Measurements from ENCODE around the gene MADCAM1. TPM values are rescaled to one million over a fixed set of nuclear protein-coding genes. Genes with fewer than 3 reads are reported as not detected.

MADCAM1 gene
- polyA plus RNA-seq, 4 donors: 2.8 to 5.8 (median 4.5) TPM

DNA sequence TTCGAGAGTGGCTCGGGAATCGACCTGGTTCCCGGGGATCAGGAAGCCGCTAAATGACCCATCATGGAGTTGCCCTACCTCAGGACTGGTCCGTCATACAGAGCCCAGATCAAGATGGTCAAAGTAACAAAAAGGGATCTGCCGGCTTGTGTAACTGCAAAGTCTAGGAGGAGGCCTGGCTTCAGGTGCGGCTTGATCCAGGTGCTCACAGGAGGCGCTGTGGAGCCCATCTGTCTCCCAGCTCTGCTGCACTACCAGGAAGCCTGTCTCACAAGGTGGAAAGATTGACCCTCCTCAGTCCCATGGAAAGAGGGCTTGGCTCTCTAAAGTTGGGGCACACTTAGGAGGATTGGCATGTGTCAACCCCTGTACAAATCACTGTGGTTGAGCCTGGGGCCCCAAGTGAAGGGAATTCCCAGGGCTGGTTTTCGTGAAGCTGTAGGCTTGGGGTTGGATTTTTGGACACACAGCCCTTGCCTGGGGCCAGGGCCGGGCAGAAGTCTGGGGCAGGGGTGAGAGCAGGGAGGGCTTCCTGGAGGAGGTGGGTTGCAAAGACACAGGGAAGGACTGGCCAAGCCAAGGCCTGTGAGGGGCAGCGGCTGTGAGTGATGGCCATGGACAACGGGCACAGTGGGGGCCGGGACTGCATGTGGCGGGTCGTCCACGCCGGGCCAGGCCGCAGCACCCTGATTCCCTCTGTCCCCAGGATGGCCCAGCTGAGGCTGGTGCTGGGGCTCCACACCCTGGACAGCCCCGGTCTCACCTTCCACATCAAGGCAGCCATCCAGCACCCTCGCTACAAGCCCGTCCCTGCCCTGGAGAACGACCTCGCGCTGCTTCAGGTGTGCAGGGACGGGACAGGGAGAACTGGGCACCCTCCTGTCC is 51.8 kb downstream of the MADCAM1 start:
- no peak for DNase-seq (ENCODE audit: low read depth in 4 of 4, low spot score in 3 of 4)

DNA sequence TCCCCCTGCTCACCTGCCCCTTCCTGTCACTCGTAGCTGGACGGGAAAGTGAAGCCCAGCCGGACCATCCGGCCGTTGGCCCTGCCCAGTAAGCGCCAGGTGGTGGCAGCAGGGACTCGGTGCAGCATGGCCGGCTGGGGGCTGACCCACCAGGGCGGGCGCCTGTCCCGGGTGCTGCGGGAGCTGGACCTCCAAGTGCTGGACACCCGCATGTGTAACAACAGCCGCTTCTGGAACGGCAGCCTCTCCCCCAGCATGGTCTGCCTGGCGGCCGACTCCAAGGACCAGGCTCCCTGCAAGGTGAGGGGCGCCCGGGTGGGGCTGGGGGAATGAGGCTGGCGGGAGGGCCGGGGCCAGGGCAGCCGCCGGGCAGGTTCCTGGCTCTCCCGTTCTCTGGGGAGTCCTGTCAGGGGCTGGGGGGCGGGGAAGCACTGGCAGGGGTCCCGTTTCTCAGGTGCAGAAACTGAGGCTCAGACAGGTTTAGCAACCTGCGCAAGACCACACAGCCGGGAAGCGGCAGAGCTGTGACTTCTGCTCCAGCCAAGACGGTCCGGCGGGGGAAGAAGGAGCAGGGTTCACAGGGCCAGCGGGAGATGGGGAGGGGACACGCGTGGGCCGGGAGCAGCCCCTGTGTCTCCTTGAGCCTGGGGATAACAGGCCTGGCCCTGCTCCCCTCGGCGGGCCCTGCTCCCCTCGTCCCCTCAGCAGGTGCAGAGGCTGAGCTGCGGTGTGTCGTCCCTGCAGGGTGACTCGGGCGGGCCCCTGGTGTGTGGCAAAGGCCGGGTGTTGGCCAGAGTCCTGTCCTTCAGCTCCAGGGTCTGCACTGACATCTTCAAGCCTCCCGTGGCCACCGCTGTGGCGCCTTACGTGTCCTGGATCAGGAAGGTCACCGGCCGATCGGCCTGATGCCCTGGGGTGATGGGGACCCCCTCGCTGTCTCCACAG is 52.9 kb downstream of the MADCAM1 start:
- no peak for DNase-seq (ENCODE audit: low read depth in 4 of 4, low spot score in 3 of 4)

DNA sequence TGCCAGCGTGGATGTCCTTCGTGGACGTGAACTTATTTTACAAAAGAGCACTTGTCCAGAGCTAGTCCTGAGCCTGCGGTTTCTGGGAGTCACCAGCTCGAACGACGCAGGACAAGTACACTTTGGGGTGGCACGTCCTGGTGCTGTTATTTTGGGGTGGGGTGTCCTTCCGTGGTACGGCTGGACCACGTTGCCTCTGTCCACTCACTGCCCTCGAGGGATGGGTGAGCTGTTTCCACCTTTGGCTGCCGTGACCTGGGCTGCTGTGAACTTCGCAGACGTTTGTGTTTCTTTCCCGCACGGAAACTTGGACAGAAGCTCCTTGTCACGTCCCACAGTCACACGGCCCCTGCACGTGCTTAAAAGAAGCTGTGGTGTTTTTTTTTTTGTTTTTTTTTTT is 58.5 kb downstream of the MADCAM1 start:
- DNase-seq (ENCODE audit: low read depth in 4 of 4, low spot score in 3 of 4): no peak

Other genes starting within 250 kb of the MADCAM1 start
- gene PLPP2, start 205.1 kb upstream of the MADCAM1 start, polyA plus RNA-seq (ENCODE audit: insufficient read length in 4 of 4): 1 to 10 TPM; 1.2 to 4.4 (median 3.0) TPM
- gene MIER2, start 151.7 kb upstream of the MADCAM1 start, polyA plus RNA-seq (ENCODE audit: insufficient read length in 4 of 4): 10 to 100 TPM; 23.5 to 33.9 (median 28.2) TPM
- 1 to 10 TPM; 1.2 to 2.9 (median 1.8) TPM for gene C2CD4C, start 87.3 kb upstream of the MADCAM1 start, polyA plus RNA-seq (ENCODE audit: insufficient read length in 4 of 4)
- 10 to 100 TPM; 24.6 to 39.6 (median 29.3) TPM for gene SHC2, start 35.5 kb upstream of the MADCAM1 start, polyA plus RNA-seq (ENCODE audit: insufficient read length in 4 of 4)
- 10 to 100 TPM in 2 of 4 donors, 1 to 10 TPM in 2; 5.3 to 16.9 (median 9.5) TPM for gene TPGS1, start 11.0 kb downstream of the MADCAM1 start, polyA plus RNA-seq (ENCODE audit: insufficient read length in 4 of 4)
- 10 to 100 TPM; 50.0 to 71.2 (median 60.9) TPM for gene CDC34, start 35.3 kb downstream of the MADCAM1 start, polyA plus RNA-seq (ENCODE audit: insufficient read length in 4 of 4)
- gene GZMM, start 47.6 kb downstream of the MADCAM1 start, polyA plus RNA-seq (ENCODE audit: insufficient read length in 4 of 4): under 1 TPM in 3 of 4 donors, not detected in 1; 0.23 to 0.94 (median 0.37) TPM
- 100 to 1,000 TPM; 264 to 534 (median 410) TPM for gene BSG, start 76.1 kb downstream of the MADCAM1 start, polyA plus RNA-seq (ENCODE audit: insufficient read length in 4 of 4)
- under 1 TPM; 0.19 to 0.74 (median 0.38) TPM for gene HCN2, start 93.4 kb downstream of the MADCAM1 start, polyA plus RNA-seq (ENCODE audit: insufficient read length in 4 of 4)
- gene POLRMT, start 137.1 kb downstream of the MADCAM1 start, polyA plus RNA-seq (ENCODE audit: insufficient read length in 4 of 4): 10 to 100 TPM; 37.1 to 65.9 (median 53.1) TPM
- under 1 TPM; 0.11 to 0.55 (median 0.34) TPM for gene FGF22, start 143.4 kb downstream of the MADCAM1 start, polyA plus RNA-seq (ENCODE audit: insufficient read length in 4 of 4)
- gene RNF126, start 166.7 kb downstream of the MADCAM1 start, polyA plus RNA-seq (ENCODE audit: insufficient read length in 4 of 4): 10 to 100 TPM; 19.4 to 37.5 (median 20.5) TPM
- gene FSTL3, start 179.9 kb downstream of the MADCAM1 start, polyA plus RNA-seq (ENCODE audit: insufficient read length in 4 of 4): 10 to 100 TPM; 14.3 to 18.8 (median 17.7) TPM
- gene PRSS57, start 199.0 kb downstream of the MADCAM1 start, polyA plus RNA-seq (ENCODE audit: insufficient read length in 4 of 4): under 1 TPM in 3 of 4 donors, not detected in 1; 0.22 to 0.46 (median 0.23) TPM
- gene PALM, start 212.4 kb downstream of the MADCAM1 start, polyA plus RNA-seq (ENCODE audit: insufficient read length in 4 of 4): 100 to 1,000 TPM in 1 of 4 donors, 10 to 100 TPM in 3; 63.6 to 111 (median 78.1) TPM

All from left renal pelvis (tissue), 4 donors.